Psoas muscle (tissue), 8 donors: Measurements from ENCODE around the gene ARPC1A. TPM values are rescaled to one million over a fixed set of nuclear protein-coding genes. Genes with fewer than 3 reads are reported as not detected.
A peak's percentile ranks its signal among the peaks of the same experiment; 100 is the strongest.
"Not testable (repeated sequence)": the region's sequence is repeated elsewhere in the genome, so short reads cannot be mapped to it uniquely, and the experiment has no call there.

Experiments used
- ATAC-seq, 4 donors: fragments of 200-7000 bp; cut with Tn5 transposase; one replicate each; pipeline ENCODE4 v1.9.1; 2020; ENCODE audit warnings: moderate library complexity in 3 of 4, mild to moderate bottlenecking in 2 of 4
- DNase-seq, 2 donors: peaks; one replicate each; pipeline ENCODE4 v3.0.0-alpha.2; 2020
- H3K27ac ChIP-seq: fragments of 200-600 bp; one replicate; pipeline ENCODE4 v1.8.0; 2022
- H3K27me3 ChIP-seq, 3 donors: fragments of 200-600 bp in 1 of 3; one replicate each; pipeline versions ENCODE4 v1.6.1 to v1.8.0; 2013 to 2022; ENCODE audit warnings: low read length in 2 of 3, mild to moderate bottlenecking in 2 of 3, moderate library complexity in 1 of 3; ENCODE audit not compliant: insufficient read depth in 3 of 3
- H3K36me3 ChIP-seq, 2 donors: fragments of 200-600 bp in 1 of 2; one replicate each; pipeline versions ENCODE4 v1.6.1 to v1.8.0; 2013 to 2022; ENCODE audit warnings: low read depth in 1 of 2, mild to moderate bottlenecking in 1 of 2, moderate library complexity in 1 of 2; ENCODE audit not compliant: insufficient read depth in 1 of 2
- H3K4me1 ChIP-seq: fragments of 200-600 bp; one replicate; pipeline ENCODE4 v1.8.0; 2022
- H3K4me3 ChIP-seq: fragments of 200-600 bp; one replicate; pipeline ENCODE4 v1.8.0; 2022; ENCODE audit warnings: mild to moderate bottlenecking
- H3K9me3 ChIP-seq: fragments of 200-600 bp; one replicate; pipeline ENCODE4 v1.8.0; 2022
- WGBS, 3 donors: extraction: QIAGEN DNeasy Blood & Tissue Kit; methylation state at CpG; one replicate each; pipeline versions ENCODE4 v1.1.6 to v1.1.7; 2013; 5-methylcytosine and 5-hydroxymethylcytosine counted together
- intact Hi-C, 2 donors: fragments of 100-400 bp; cut with DNase I; formaldehyde crosslinking; loops; one replicate each; pipeline versions ENCODE4 v1.11.0 to v1.14.2; 2022
- polyA plus RNA-seq, 3 donors: library from polyadenylated mRNA; stranded (reverse); fragments of 200-250 nt; gene quantifications; one replicate each; pipeline ENCODE4 v1.2.3, GENCODE V29; 2013
- total RNA-seq, 4 donors: library from RNA; stranded (reverse); fragmentation: NEBNext Ultra II Directional in 2 of 4; extraction: Animal tissue kit (Norgen Biotek cat#: 25700) in 2 of 4; gene quantifications; one replicate each; pipeline versions ENCODE4 v1.2.1 to v1.2.4, GENCODE V29; 2021 to 2023
- TF ChIP-seq, protein P1 (sequence below): fragments of 200-600 bp; IDR thresholded peaks from one replicate; pipeline ENCODE4 v1.8.0; 2022; ENCODE audit warnings: antibody characterized with exemption
- donor health status: healthy with polysubstance abuse.
- donor health status: DM: no; HTN: no; CAD: no; lungs with moderate emphysema.
- donor health status: Bipolar disorder and iron deficiency.
- donor health status: healthy.
- donor health status: DM: yes; HTN: yes; CAD: no.
- donor health status: DM: no; HTN: no; CAD: no.
- donor health status: DM: no; HTN: no; CAD: no.
- donor health status: DM: yes; HTN: yes; CAD: no.

The ARPC1A gene
- total and polyA plus RNA-seq, 7 donors, result 38.1 to 114 (median 47.6) TPM

- no peaks in the 10 kb centered on the region for H3K9me3 ChIP-seq
Observed at GRCh38 chr7:99410635-99411034, 84.9 kb downstream of the ARPC1A start.

GRCh38 chr7:99415513-99416127 lies 89.9 kb downstream of the ARPC1A start:
- H3K4me3 ChIP-seq, result not testable (repeated sequence)
- peak; percentile 74 to 83 for DNase-seq

More at GRCh38 chr7:99410635-99411034, 84.9 kb downstream of the ARPC1A start:
- Histone ChIP-seq H3K36me3 (peaks cover 9 to 59% of the 10 kb centered on the region in 2 donors), H3K4me3 (no peak overlapping the region), H3K4me1 (peaks cover 24% of the 10 kb centered on the region), H3K27ac (no peak overlapping the region), H3K27me3 (no peaks in the 10 kb centered on the region)
- intact Hi-C loops, result no loop called here
- 85 to 94% (median 87%) methylated on average over 2 of the region's 2 CpGs for WGBS, 3 donors
- TF ChIP-seq, protein P1, sequence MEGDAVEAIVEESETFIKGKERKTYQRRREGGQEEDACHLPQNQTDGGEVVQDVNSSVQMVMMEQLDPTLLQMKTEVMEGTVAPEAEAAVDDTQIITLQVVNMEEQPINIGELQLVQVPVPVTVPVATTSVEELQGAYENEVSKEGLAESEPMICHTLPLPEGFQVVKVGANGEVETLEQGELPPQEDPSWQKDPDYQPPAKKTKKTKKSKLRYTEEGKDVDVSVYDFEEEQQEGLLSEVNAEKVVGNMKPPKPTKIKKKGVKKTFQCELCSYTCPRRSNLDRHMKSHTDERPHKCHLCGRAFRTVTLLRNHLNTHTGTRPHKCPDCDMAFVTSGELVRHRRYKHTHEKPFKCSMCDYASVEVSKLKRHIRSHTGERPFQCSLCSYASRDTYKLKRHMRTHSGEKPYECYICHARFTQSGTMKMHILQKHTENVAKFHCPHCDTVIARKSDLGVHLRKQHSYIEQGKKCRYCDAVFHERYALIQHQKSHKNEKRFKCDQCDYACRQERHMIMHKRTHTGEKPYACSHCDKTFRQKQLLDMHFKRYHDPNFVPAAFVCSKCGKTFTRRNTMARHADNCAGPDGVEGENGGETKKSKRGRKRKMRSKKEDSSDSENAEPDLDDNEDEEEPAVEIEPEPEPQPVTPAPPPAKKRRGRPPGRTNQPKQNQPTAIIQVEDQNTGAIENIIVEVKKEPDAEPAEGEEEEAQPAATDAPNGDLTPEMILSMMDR, result no peak
- ATAC-seq (no peak), DNase-seq (no peak)

More at GRCh38 chr7:99415513-99416127, 89.9 kb downstream of the ARPC1A start:
- peak in 1 of 4 donors; percentile 41 for ATAC-seq
- H3K9me3 ChIP-seq, H3K4me1 ChIP-seq, H3K27ac ChIP-seq, H3K27me3 ChIP-seq: not testable (repeated sequence)
- TF ChIP-seq, protein P1, result peak; percentile 52
- intact Hi-C loops, result loop anchor here in 1 of 2 donors (5.0 kb wide), 1 partner anchor 48 kb away; no protein-coding TSS in a partner anchor
- peaks cover 13 to 100% of the 10 kb centered on the region in 2 donors for H3K36me3 ChIP-seq
- 59 to 62% (median 61%) methylated on average over 16 to 17 of the region's 17 CpGs for WGBS, 3 donors

Other genes with a start within 250 kb of the ARPC1A start
- gene SMURF1, start 181.8 kb upstream of the ARPC1A start, total RNA-seq, result 10 to 100 TPM in 3 of 4 donors, 1 to 10 TPM in 1; 8.8 to 16.9 (median 13.2) TPM
- gene SMURF1, start 181.8 kb upstream of the ARPC1A start, polyA plus RNA-seq, result 10 to 100 TPM in 1 of 3 donors, 1 to 10 TPM in 2; 5.8 to 10.2 (median 6.8) TPM
- not detected for gene KPNA7, start 117.8 kb upstream of the ARPC1A start, total RNA-seq
- not detected for gene KPNA7, start 117.8 kb upstream of the ARPC1A start, polyA plus RNA-seq
- gene MYH16, start 53.1 kb upstream of the ARPC1A start, total RNA-seq, result not detected
- not detected for gene MYH16, start 53.1 kb upstream of the ARPC1A start, polyA plus RNA-seq
- 10 to 100 TPM; 12.9 to 19.1 (median 15.7) TPM for gene ARPC1B, start 48.8 kb downstream of the ARPC1A start, total RNA-seq
- gene ARPC1B, start 48.8 kb downstream of the ARPC1A start, polyA plus RNA-seq, result 10 to 100 TPM; 20.0 to 61.5 (median 25.9) TPM
- gene PDAP1, start 82.7 kb downstream of the ARPC1A start, total RNA-seq, result 100 to 1,000 TPM; 131 to 174 (median 172) TPM
- 100 to 1,000 TPM; 257 to 437 (median 436) TPM for gene PDAP1, start 82.7 kb downstream of the ARPC1A start, polyA plus RNA-seq
- 10 to 100 TPM; 30.2 to 49.1 (median 39.8) TPM for gene BUD31, start 83.1 kb downstream of the ARPC1A start, total RNA-seq
- 100 to 1,000 TPM in 1 of 3 donors, 10 to 100 TPM in 2; 46.8 to 115 (median 88.0) TPM for gene BUD31, start 83.1 kb downstream of the ARPC1A start, polyA plus RNA-seq
- 1 to 10 TPM; 2.7 to 9.2 (median 4.6) TPM for gene PTCD1, start 112.9 kb downstream of the ARPC1A start, total RNA-seq
- 1 to 10 TPM; 5.0 to 8.1 (median 5.6) TPM for gene PTCD1, start 112.9 kb downstream of the ARPC1A start, polyA plus RNA-seq
- gene CPSF4, start 113.0 kb downstream of the ARPC1A start, total RNA-seq, result 10 to 100 TPM; 21.3 to 42.4 (median 28.6) TPM
- gene CPSF4, start 113.0 kb downstream of the ARPC1A start, polyA plus RNA-seq, result 10 to 100 TPM; 35.6 to 46.4 (median 36.5) TPM
- gene ATP5MF, start 140.3 kb downstream of the ARPC1A start, total RNA-seq, result 100 to 1,000 TPM; 391 to 584 (median 510) TPM
- gene ATP5MF, start 140.3 kb downstream of the ARPC1A start, polyA plus RNA-seq, result 1,000 to 10,000 TPM; 2,163 to 2,481 (median 2,336) TPM
- 1 to 10 TPM; 1.6 to 4.0 (median 2.9) TPM for gene ZNF789, start 147.0 kb downstream of the ARPC1A start, total RNA-seq
- gene ZNF789, start 147.0 kb downstream of the ARPC1A start, polyA plus RNA-seq, result 1 to 10 TPM; 2.0 to 6.2 (median 2.2) TPM
- gene ZNF394, start 174.4 kb downstream of the ARPC1A start, total RNA-seq, result 10 to 100 TPM; 11.1 to 17.4 (median 14.6) TPM
- 10 to 100 TPM in 2 of 3 donors, 1 to 10 TPM in 1; 9.9 to 17.1 (median 15.9) TPM for gene ZNF394, start 174.4 kb downstream of the ARPC1A start, polyA plus RNA-seq
- 1 to 10 TPM; 7.3 to 9.6 (median 9.4) TPM for gene ZKSCAN5, start 178.8 kb downstream of the ARPC1A start, total RNA-seq
- 10 to 100 TPM in 1 of 3 donors, 1 to 10 TPM in 2; 3.1 to 15.4 (median 4.3) TPM for gene ZKSCAN5, start 178.8 kb downstream of the ARPC1A start, polyA plus RNA-seq
- 1 to 10 TPM; 2.9 to 6.3 (median 4.4) TPM for gene FAM200A, start 226.2 kb downstream of the ARPC1A start, total RNA-seq
- 10 to 100 TPM in 1 of 3 donors, 1 to 10 TPM in 2; 4.1 to 12.4 (median 4.6) TPM for gene FAM200A, start 226.2 kb downstream of the ARPC1A start, polyA plus RNA-seq
- 10 to 100 TPM; 30.9 to 43.8 (median 36.6) TPM for gene ZNF655, start 232.7 kb downstream of the ARPC1A start, total RNA-seq
- gene ZNF655, start 232.7 kb downstream of the ARPC1A start, polyA plus RNA-seq, result 10 to 100 TPM; 27.3 to 63.7 (median 46.9) TPM